Fibroblast of gingiva (primary cell): ENCODE results near the gene SNED1.

Experiments used
- DNase-seq: peaks from one replicate; pipeline ENCODE4 v3.0.0-alpha.2; 2011; ENCODE audit warnings: low read depth

The SNED1 gene

GRCh38 chr2:241006412-241006811 is 8.0 kb downstream of the SNED1 start:
- no peak for DNase-seq

GRCh38 chr2:241007111-241007510 is 8.7 kb downstream of the SNED1 start:
- DNase-seq = no peak

DNA sequence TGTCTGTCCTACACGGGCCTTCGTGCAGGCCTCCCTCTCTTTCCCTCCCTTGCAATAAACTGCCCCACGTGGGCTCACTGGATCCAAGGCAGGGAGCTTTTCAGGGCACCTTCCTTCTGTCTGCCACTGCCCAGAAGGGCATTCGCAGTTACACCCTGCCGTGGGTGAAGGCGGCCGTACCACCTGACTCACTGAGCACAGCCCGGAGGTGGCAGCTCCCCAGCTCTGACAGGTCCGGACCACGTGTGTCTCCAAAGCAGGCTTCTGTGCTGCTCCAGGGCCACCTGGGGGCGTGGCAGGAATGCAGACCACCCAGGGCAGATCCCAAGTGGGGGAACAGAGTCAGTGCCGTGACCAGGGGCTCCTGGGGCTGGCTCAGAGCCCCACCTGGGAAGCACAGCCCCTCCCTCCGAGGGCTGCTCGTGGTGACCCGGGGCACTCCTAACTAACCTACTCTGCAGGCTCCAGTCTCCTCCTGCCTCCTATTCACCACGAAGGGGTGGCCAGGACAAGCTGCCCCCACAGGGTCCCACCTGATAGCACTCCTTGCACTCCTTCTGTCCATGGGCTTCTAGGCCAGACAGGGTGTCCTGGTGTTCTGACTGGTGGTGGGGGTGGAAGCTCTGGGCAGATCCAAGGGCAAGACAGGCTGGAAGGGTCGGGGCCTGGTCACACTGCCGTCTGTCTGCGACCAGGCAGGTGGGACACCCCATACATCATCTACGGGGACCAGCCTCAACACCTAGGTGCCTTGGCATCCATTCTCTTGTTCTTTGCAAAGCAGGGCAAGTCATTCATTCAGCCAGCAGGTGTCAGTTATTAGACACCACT is 9.7 kb downstream of the SNED1 start:
- DNase-seq = no peak

DNA sequence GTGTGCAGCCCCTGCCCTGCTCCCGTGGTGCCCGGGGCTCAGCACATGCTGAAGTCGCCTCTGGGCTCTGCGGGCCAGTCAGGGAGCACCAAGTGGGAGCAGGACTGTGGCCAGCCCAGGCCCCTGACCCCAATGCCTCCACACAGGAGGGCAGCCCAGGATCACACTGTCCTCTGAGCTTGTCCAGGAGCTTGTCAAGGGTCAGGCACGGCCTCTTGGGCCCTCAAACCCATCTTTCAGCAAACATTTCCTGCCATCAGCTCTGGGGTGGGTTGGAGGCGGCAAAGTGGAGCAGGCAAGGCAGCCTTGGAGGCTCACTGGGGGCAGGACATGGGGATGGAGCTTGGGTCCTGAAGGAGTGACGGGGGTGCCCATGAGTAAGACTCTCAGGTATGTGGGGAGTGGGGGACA is 10.3 kb downstream of the SNED1 start:
- no peak for DNase-seq

GRCh38 chr2:241009191-241009590 is 10.8 kb downstream of the SNED1 start:
- DNase-seq = no peak

DNA sequence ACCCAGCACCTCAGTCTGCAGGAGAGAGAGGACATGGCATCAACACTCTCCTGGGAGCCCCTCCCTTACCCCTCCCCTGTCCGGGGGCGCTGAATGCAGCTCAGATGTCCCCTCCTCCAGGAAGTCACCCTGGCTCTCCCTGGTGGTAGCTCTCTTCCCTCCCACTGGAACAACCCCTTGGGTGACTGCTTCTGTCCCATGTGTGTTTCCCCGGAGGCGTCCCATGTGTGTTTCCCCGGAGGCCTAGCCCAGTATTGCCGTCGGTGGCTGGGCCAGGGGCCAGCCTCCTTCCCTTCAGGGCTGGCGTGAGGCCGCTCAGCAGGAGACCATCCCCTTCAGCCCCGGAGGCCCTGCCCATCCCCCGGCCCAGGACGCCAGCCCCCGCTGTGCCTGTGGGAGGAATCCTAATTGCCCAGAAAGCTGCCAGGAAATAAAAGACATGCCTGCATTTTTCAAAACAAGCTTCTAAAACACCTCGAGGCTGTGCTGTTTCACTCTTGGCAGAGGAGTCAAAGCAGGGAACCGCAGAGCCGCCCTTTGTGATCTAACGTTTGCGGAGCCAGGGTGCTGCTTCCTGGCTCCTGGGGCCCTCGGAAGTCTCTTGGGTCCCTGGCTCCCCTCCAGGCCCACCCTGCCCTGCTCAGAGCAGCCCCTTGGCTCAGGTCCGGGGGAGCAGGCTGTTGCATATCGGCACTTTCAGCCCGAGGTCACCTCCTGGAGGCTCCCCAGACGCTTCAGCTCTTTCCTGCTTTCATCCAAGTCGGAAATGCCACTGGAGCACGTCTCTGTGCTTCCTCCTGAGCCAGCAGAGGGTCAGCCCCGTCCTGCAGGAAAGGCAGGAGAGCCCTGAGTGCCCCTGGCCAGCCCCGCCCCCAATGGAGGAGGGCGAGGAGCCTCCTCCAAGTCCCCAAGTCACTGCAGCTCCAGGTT is 11.4 kb downstream of the SNED1 start:
- DNase-seq = peak; percentile 94

- no peak for DNase-seq
These were observed 12.3 kb downstream of the SNED1 start for GRCh38 chr2:241010531-241011295.

- no peak for DNase-seq
These were observed 12.8 kb downstream of the SNED1 start for GRCh38 chr2:241011296-241011600.

- no peak for DNase-seq
These were observed 13.5 kb downstream of the SNED1 start for GRCh38 chr2:241011751-241012510.

DNA sequence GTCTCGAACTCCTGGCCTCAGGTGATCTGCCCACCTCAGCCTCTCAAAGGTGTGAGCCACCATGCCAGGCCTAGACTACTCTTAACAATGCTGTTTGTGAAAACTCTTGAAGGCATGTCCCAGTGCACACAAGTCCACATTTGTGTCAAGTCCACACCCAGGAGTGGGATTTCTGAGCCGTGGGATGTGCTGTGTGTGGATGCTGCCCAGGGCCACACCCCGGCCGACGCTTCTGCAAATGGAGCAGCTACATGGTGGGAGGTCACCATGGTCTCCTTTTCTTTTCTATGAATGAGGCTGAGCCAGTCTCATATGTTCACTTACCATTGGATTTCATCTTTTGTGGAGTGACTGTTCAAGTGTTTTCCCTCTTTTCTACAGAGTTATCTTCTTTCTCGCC is 15.8 kb downstream of the SNED1 start:
- DNase-seq = no peak

- DNase-seq = no peak
These were observed 16.3 kb downstream of the SNED1 start for GRCh38 chr2:241014764-241015163.

GRCh38 chr2:241015439-241015838 is 17.0 kb downstream of the SNED1 start:
- DNase-seq = no peak

- no peak for DNase-seq
These were observed 19.0 kb downstream of the SNED1 start for GRCh38 chr2:241017228-241017940.

DNA sequence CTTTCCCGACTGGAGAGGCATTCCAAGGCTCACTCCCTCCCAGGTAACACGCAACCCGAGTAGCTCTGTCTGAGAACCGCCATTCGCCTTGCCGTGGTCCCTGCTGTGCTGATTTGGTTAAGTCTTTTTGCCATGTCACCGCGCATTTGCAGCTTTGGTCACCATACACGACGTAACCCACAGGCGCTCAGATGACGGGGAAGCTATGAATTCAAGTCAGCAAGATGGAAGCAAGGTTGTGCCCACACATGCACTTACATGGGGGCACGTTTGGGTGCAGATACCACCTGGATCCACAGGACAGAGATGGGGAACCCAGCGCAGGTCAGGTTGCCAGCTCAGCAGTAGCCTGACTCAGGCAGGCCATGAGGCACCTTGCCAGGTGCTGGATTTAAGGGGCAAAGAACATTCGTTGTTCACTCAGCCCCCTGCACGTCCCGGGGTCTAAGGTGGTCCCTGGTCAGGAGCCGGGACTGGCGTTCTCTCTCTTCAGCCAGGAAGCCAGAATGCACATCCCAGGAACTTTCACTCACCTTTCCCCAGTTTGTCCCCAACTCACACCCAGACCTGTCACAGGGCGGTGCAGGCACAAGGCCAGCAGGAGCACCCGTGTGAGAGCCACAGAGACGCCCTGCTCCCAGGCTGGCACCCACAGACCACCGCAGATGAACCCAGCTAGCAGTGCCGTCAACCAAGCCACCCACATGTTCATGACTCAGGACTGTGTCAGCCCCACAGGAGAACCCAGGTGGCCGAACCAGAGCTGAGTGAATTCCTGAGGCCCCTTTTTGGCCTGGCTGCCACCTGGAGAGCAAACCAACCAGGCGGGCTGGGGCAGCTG is 19.9 kb downstream of the SNED1 start:
- no peak for DNase-seq

DNA sequence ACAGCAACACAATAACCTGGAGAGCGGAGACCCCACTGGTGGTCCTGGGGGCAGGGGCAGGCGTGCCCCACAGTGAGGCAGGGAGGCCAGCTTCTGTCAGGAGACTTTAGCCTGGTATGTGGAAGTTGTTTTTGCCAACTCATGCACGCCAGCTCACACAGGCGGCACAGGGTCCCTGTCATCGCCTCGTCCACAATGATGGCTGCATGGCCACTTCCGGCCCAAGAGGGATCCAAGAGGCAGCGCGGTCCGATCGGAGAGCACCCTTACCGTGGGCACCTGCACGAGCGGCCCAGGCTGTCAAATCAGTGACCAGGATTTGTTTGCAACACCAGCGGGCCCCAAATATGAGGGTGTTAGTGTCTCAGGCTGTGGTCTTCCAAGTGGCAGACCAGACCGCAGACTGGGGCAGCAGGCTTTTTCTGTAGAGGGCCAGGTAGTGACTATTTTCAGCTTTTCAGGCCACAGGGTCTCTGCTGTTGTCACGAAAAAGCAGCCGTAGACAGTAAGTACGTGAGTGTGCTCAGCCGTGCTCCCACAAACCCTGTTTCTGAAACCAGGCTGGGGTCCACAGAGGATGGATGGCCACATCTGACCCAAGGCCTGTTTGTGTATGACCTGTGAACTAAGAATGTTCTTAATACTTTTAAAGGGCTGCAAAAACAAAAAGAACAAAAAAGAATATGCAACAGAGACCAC is 21.2 kb downstream of the SNED1 start:
- no peak for DNase-seq

GRCh38 chr2:241020201-241020600 is 21.8 kb downstream of the SNED1 start:
- DNase-seq = no peak

DNA sequence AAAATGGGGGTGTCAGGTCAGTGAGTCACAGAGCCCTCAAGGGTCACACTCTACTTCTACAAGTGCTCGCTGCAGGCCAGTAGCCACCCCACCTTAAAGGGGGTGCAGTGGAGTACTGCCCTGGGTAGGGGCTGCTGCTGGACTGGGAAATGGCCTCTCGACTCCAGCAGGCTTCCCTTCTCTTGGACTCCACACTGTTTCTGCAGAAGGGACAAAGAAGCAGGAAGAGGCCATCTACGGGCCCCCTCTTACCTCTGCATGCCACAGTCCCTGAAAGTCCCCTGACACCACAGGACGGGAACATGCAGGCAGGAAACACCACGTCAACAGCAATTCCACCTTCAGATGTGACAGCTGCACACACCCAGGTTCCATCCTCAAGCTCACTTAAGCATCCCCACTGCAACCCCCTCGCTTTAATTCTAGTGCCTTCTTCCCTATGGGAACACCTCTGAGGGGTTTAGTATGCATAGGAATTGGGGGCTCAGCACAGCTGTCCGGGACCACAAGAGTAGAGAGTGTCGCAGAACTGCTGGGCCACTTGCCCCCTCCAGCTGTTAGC is 22.3 kb downstream of the SNED1 start:
- no peak for DNase-seq

- peak; percentile 0 for DNase-seq
These were observed 27.2 kb downstream of the SNED1 start for GRCh38 chr2:241025639-241026038.
